Endothelial cell of coronary artery (primary cell): Measurements from ENCODE around the gene CES5A. TPM values are rescaled to one million over a fixed set of nuclear protein-coding genes. Genes with fewer than 3 reads are reported as not detected.

Source experiments
- total RNA-seq: library from RNA; depleted of rRNA; stranded (reverse); fragments of >200 nt; gene quantifications from 2 replicates; pipeline ENCODE4 v1.2.3, GENCODE V29; 2014

CES5A gene, protein sequence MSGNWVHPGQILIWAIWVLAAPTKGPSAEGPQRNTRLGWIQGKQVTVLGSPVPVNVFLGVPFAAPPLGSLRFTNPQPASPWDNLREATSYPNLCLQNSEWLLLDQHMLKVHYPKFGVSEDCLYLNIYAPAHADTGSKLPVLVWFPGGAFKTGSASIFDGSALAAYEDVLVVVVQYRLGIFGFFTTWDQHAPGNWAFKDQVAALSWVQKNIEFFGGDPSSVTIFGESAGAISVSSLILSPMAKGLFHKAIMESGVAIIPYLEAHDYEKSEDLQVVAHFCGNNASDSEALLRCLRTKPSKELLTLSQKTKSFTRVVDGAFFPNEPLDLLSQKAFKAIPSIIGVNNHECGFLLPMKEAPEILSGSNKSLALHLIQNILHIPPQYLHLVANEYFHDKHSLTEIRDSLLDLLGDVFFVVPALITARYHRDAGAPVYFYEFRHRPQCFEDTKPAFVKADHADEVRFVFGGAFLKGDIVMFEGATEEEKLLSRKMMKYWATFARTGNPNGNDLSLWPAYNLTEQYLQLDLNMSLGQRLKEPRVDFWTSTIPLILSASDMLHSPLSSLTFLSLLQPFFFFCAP
- total RNA-seq = not detected in 2 replicates

GRCh38 chr16:55875273-55875672 lies at the start of gene CES5A:
CES5A (minus strand) TSS chr16:55875373; CDS start chr16:55875221, 152 bp downstream.

GRCh38 chr16:55832773-55833691 lies 42.1 kb downstream of the CES5A start, which contains the start of gene CES1:
CES1 (minus strand) TSS chr16:55833096; CDS start chr16:55833055, 41 bp downstream.

Other genes with a start within 250 kb of the CES5A start
- gene SLC6A2, start 219.4 kb downstream of the CES5A start, total RNA-seq = not detected in 2 replicates
- 0.09 TPM in 1 of 2 replicates, not detected in the other for gene CES1, start 42.3 kb downstream of the CES5A start, total RNA-seq